Measurements from ENCODE around the gene MPEG1. TPM values are rescaled to one million over a fixed set of nuclear protein-coding genes. Genes with fewer than 3 reads are reported as not detected.

MPEG1 gene
- total RNA-seq, 1 experiment from 2014 or later = not detected

DNA sequence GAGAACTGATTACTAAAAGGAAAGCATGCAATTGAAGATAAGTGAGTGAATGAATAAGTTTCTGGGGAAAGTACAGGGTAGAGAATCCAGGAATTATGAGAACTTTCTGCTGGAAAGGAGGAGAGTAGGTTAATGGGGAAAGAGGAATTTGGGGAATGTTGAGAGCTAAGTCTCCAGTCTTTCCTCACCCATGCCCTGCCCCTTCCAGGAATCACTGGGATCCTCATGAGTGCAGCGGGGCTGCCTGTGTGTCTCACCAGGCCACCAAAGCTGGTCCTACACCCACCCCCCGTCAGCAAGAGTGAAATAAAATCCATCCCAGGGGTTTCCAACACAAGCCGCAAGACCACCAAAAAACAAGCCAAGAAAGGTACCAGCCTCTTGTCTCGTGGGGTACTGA is 23.8 kb downstream of the MPEG1 start:
- no peak for DNase-seq (ENCODE audit: low read depth)

DNA sequence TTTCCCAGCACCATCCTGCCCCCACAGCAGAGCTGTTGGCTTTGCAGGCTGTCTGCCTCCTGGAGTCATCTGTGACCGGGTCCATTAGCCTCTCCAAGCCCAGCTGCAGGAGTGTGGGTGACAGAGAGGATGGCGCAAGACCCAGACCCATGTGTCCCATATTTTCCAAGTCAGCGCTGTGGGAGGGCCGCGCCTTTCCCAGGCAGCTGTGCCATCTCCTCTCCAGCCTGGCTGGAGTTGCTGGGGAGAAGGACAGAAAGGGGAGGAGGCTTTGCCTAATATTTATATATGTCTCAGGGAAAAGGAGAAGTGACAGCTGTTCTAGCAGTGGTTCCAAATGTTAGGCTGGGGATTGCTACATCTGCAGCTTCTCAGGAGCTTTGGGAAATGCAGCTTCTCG is 25.1 kb downstream of the MPEG1 start:
- DNase-seq (ENCODE audit: low read depth) = no peak

DNA sequence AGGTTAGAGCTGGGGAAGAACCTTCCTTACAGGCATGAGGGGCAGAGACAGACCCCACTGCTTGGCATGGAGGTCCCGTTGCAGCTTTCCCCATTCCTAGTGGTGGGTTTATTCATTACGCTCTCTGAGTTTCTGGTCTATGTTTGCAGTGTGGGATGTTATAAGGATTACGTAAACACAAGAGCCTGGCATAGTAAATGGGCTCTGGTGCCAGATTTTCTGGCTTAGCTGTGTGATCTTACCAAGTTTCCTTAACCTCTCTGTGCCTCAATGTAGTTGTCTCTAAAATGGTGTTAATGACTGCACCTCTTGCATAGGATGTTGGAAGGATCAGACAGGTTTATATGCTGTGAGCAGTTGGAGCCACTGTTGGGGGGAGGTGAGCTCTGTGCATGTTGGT is 25.7 kb downstream of the MPEG1 start:
- no peak for DNase-seq (ENCODE audit: low read depth)

DNA sequence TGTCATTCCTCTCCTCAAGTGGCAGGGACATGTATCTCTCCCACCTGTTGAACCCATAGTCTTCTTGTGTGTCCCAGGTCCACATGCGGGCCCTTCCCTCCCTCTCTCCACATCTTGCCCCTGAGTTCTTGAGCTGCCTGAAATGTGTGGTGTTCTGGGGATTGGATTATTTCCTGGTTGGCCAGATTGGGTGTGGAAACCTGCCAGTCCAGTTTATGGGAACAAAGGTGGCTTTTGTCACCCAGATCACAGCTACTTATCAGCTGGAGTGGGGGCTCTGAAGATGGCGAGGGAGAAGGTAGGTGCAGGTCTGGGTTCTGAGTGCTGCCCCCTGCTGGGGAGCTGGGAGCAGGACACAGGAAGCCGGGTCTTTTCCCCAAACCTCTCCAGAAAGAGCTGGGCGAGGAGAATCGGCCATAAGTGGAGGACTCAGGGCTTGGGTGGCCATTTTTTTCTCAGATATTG is 26.6 kb downstream of the MPEG1 start:
- DNase-seq (ENCODE audit: low read depth) = peak; percentile 52

DNA sequence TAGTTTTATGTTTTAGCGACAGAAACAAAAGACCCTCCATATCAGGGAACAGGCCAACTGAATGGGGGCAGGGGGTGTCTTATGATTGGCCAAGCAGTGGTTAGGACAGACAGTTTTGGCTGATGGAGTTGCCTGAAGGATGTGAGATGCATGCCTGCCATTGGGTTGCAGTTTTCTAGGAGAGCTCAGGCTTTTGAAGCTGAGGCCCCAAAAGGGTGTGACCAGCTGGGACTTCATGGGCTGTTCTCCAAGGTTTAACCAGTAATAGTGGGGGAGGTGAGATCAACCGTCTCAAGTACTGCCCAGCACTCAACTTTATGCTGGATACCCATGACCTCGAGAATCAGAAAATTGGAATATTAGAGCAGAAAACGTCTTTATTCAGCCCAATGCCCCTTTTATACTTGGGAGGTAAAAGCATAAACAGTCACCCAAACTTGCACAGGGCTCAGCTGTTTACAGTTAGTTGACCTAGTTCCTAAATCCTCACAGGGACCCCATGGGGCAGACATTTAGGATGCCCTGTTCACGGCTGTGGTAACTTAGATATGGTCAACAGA is 27.3 kb downstream of the MPEG1 start:
- no peak for DNase-seq (ENCODE audit: low read depth)

DNA sequence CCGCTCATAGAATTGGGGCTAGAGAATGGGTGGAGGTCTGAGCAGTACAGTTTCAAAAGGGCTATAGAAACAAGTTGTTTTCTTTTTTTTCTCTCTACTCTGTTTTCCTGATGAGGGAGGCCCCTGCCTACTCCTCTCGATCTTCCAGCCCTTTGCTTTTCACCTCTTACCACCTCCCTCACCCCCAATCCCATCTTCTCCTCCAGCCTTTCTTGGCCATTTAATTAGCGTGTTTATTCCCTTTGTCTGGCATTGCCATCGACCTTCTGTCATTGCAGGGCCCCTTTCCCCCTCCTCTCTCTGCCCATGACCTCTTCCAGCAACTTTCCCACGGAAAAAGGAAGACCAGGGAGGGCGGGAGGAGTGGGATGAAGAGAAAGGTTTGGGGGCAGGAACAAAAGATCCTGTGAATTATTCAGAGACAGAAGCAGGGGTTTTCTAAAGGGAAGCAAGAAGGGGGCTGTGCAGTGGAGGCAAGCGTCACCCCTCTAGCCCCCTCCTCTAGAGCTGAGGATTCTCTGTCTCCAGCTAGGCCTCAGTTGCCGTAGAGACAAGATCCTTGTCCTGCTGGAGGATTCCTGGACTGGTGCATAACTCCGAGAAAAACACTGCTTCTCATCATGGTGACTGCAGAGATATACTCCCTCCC is 27.9 kb downstream of the MPEG1 start:
- no peak for DNase-seq (ENCODE audit: low read depth)

DNA sequence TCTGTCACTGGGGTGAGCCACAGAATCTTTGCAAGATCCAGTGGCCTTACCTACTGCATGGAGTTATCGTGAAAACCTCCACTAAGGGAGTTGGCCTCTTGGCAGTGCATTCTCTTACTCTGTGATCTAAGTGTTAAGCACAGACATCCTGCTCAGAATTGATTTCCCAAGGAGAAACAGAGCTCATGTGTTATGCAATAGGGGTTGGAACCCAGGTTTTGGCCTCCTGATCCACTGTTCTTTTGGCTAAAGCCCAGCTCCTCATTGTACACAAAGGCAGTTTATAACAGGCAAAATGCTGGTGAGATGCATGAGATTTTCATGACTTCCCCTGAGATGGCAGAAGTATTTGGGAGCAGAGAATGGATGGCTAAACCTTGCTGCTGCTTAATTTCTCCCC is 29.0 kb downstream of the MPEG1 start:
- no peak for DNase-seq (ENCODE audit: low read depth)

DNA sequence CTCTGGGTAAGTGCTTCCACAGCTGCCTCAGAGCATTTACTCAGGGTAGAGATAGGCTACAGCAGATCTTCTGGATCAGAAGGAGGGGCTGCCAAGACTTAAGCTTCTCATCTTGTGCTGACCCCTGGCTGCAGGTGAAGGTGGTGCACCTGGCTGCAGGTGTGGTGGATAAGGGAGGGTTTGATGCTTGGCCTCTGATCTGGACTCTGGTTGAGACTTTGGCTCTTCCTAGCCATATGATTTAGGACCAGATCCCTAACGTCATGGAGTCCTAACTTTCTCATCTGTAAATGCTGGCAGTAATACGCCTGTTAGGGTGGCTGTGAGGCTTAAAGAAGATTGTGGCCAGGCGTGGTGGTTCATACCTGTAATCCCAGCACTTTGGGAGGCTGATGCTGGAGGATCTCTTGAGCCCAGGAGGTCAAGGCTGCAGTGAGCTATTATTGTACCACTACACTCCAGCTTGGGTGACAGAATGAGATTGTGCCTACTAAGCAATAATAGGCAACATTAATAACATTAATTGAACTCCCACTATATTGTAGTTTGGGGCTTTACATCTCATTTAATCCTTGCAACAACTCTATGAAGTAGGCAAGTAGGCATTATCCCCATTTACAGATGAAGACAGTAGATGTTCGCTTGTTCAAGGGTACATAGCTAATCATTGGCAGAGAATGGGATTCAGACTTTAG is 30.1 kb downstream of the MPEG1 start:
- DNase-seq (ENCODE audit: low read depth) = no peak

DNA sequence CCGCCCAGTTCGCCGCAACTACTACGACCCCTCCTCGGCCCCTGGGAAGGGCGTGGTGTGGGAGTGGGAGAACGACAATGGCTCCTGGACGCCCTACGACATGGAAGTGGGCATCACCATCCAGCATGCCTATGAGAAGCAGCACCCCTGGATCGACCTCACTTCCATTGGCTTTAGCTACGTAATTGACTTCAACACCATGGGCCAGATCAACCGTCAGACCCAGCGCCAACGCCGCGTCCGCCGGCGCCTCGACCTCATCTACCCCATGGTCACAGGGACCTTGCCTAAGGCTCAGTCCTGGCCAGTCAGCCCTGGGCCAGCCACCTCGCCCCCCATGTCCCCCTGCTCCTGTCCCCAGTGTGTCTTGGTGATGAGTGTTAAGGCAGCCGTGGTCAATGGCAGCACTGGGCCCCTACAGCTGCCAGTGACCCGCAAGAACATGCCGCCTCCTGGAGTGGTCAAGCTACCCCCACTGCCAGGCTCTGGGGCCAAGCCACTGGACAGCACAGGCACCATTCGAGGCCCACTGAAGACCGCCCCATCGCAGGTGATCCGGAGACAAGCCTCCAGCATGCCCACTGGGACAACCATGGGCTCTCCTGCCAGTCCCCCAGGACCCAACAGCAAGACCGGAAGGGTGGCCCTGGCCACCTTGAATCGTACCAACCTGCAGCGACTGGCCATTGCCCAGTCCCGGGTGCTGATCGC is 30.8 kb downstream of the MPEG1 start:
- no peak for DNase-seq (ENCODE audit: low read depth)

DNA sequence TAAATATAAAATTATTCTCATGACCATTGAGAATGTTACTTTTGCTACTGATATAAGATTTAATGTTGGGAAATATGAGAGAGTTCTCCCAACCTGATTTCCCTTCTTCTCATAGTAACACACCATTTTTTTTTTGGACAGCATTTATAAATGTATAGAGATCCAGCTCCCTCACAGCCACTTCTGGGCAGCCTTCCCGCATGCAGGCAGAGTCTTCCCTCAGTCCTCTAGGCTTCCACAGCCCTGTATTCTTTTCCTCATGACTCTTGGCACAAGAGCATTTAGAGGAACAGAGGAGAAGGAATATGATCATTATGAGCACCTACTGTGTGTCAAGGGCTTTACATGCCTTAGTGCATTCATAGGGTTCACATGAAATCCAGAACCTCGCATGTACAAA is 31.8 kb downstream of the MPEG1 start:
- no peak for DNase-seq (ENCODE audit: low read depth)

DNA sequence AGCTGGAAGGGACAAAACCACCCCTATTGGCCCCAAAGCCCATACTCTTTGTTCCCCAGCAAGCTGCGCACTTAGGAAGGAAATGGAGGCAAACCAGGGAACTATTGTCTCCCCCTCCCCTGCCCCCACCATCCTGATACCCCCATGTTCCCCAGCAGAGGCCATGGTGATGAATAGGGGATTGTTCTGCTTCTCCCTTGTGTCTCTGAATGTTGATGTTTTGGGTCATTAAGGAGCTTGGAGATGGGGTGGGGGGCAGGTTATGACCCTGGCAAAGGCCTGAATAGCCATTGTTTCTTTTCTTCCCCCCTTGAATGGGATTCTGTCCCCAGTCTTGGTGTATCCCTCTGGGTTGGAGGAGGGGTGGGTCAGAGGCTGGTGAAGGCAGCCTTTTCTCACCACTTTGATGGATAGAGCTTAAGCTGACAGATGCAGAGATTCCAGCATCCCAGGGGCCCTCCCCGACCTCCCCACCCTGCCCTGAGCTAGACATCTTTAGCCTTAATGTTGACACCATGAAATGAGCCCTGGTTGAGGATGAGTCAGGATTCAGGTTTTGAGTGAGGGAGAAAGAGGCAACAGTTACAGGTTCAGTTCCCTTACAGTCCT is 32.5 kb downstream of the MPEG1 start:
- DNase-seq (ENCODE audit: low read depth) = no peak

DNA sequence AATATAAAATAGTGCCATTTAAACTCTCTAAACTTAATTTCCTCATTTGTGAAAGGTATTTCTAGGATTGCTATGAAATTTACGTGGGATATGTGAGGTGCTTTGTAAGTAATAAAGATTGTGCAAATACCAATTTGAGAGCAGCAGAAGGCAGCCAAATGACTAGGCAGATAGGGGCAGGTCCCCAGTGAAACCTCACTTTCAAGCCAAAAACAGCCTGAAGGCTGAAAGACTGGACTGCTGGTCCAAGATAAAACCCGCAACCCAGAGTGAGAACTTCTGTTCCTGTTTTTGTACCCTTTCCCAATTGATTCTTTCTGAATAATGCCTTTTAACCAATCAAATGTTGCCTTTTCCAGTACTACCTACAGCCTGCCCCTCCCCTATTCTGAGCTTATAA is 33.6 kb downstream of the MPEG1 start:
- no peak for DNase-seq (ENCODE audit: low read depth)

DNA sequence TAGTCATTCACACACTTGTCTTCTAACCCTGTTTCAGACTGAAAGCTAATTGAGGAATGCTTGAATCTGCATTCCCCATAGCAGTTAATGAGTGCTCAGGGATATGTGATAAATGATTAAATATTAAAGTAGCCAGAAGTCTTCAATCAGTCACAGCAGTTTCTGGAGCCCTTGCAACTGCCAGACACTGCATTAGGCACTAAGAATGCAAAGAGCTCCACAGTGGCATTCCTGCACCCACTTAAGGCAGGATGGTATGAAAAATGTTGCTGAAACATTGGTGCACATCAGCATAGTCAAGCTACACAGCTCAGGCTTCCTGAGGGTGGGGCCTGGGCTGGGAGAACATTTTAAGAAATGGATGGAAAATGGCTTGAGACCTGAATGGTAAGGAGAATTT is 34.3 kb downstream of the MPEG1 start:
- no peak for DNase-seq (ENCODE audit: low read depth)

DNA sequence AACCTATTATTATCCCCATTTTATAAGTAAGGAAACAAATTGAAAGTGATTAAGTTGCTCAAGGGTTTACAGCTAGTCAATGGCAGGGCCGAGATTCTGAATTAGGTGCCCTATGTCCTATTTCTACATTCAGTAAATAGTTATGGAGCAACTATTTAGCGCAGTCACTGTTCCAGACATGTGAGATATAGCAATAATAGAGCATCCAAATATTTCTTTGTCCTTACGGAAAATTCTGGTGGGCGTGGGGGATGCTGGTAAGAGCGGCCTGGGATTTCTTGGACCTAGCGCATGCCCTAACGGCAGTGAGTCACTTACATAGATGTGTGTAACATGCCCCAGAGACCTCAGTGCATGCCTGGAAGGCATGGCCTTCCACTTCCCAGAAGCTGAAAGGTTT is 36.4 kb downstream of the MPEG1 start:
- DNase-seq (ENCODE audit: low read depth) = no peak

DNA sequence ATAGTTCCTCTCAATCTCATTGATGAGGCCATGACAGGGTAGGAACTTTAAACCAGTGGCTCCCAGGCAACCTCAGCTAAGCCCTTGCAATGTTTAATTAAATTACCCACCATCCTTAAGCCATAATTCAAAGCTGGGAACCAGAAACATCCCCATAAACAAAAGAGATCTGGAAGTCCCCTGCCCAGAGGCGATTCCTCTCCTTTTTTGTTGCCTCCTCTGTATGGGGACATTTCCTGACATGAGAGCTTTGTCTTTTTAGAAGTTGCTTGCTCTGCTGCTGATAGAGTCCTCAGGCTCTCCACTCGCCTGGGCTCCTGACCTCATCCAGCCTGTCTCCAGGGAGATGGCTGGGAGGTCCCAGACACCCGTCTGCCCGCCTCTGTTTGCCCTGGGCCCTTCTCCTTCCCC is 37.6 kb downstream of the MPEG1 start:
- no peak for DNase-seq (ENCODE audit: low read depth)

DNA sequence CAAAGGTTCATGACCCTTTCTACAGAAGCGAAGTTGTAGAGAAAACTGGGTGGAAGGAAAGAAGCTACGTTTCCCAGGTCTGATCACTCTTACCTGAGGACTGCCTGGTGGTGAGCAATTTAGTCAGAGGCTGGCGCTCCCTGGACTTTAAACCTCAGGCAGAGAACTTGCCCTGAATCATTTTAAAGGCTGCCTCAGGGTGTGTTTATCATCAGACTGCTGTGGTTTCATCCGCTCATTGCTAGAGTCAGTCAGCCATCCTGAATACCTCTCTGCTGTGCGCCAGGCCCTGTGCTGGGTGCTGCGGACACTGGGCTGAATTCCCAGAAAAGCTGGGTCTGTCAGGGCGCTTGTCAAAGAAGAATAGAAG is 38.1 kb downstream of the MPEG1 start:
- peak; percentile 63 for DNase-seq (ENCODE audit: low read depth)

DNA sequence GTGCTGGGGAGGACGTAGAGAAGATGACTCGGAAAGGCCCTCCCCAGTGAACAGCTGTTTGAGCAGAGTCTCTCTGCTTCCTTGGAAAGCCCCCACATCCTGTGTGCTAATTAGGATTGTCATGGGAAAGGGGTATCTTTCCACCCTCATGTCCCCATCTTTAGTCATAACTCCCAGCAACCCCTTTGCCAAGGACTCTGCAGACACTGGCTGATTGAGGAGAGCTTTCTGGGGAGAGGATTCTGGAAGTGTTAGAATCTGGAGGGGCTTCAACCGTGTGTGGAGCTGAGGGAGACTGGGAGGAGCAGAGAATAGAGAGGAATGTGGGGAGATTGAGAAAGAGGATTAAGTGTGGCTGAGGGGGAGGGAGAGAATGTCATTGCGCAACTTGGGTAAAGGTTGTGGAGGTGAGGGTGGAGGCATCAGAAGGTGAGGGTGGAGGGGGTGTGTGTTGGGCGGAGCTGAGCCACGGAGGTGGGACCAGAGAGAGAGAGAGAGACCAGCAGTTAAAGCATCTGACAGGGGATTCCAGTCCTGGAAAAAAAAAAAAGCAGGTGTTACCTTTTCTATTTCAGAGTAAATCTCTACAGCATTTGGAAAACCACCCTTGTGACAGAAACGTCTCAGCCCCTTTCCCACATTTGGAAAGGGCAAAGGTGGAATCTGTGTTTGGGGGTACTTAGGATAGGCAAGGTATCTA is 38.6 kb downstream of the MPEG1 start:
- DNase-seq (ENCODE audit: low read depth) = peak; percentile 46

DNA sequence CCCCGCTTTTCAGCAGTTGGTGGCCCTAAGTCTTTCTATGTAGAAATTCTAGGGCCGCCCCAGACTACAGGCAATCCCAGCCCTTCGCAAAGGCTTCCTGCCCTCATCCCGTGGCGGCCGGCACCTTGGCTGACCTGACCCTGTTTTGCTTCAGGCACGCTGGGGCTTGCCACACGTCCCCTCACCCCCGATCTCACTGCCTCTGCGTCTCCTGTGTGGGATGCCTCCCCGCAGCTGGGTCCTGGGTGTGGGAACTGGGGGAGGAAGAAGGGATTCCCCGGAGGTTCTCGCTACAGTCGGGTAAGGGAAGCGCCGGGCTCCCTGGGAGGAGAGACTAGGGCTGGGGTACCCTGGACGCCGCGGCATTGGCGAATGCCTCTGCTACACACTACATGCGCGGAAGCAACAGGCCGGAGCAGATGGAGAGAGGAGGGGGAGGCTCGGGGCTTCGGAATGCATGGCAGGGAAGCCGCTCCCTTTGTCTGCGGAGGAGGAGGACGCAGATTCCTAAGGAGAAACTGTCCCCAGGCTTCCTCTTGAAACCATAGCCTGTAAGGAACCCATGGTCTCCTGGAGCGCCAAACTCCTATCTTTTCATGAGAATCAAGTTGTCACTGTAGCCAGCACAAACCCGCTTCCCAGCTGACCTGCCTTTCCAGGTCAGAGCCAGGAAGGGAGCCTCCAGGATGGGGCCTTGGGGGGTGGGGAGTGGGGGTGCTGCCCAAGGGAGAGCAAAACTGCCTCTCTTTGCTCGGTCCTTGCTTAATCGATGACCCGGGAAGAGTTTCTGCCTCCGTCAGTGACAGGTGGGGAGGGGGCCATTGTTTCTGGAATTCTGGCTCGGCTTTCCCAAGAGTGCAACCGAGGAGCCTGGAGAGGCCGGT is 39.4 kb downstream of the MPEG1 start:
- peak; percentile 22 for DNase-seq (ENCODE audit: low read depth)

DNA sequence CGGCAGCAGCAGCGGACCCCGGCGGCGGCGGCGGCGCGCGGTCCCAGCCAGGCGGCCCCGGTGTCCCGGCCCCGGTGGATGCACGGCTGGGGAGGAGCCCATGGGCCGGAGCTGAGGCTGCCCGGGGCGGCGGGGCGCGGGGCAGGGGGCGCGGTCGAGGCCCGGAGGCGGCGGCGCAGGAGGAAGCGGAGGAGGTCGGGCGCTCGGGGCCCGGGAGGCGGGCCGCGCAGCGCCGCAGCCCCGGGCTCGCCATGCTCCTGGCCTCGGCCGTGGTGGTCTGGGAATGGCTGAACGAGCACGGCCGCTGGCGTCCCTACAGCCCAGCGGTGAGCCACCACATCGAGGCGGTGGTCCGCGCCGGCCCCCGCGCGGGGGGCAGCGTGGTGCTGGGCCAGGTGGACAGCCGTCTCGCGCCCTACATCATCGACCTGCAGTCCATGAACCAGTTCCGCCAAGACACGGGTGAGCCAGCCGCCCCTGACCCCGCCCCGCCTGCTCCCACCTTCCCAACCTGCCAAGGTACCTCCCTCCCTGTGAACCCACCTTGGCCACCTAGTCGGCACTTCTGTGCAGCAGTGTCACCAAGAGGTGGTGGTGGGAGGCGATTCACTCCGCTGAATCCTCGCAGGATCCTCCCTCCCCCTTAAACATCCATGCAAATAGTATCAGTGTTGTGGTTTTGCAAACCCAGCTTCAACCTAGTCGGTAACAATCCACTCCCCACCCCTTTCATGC is 40.2 kb downstream of the MPEG1 start:
- DNase-seq (ENCODE audit: low read depth) = no peak
